ENCODE measurements around the gene EPG5.

GRCh38 chr18:46013484-46014189 lies 46.5 kb upstream of the EPG5 start:
- TF ChIP-seq, protein P1, sequence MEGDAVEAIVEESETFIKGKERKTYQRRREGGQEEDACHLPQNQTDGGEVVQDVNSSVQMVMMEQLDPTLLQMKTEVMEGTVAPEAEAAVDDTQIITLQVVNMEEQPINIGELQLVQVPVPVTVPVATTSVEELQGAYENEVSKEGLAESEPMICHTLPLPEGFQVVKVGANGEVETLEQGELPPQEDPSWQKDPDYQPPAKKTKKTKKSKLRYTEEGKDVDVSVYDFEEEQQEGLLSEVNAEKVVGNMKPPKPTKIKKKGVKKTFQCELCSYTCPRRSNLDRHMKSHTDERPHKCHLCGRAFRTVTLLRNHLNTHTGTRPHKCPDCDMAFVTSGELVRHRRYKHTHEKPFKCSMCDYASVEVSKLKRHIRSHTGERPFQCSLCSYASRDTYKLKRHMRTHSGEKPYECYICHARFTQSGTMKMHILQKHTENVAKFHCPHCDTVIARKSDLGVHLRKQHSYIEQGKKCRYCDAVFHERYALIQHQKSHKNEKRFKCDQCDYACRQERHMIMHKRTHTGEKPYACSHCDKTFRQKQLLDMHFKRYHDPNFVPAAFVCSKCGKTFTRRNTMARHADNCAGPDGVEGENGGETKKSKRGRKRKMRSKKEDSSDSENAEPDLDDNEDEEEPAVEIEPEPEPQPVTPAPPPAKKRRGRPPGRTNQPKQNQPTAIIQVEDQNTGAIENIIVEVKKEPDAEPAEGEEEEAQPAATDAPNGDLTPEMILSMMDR (IDR thresholded peaks at IDR 0.05) = no peak
- no peak for TF ChIP-seq POLR2A (IDR thresholded peaks at IDR 0.05)
